ENCODE results near the gene RYR2.

- no peak for TF ChIP-seq CTCF (IDR thresholded peaks at IDR 0.05)
- no peak for TF ChIP-seq POLR2A (IDR thresholded peaks at IDR 0.05)
Observed at GRCh38 chr1:237070519-237070918, 28.5 kb downstream of the RYR2 start.
